Gastrocnemius medialis (tissue), 4 donors: Measurements from ENCODE around the gene SDCCAG8. TPM values are rescaled to one million over a fixed set of nuclear protein-coding genes. Genes with fewer than 3 reads are reported as not detected.

ENCODE experiments used
- ATAC-seq, 2 donors: fragments of 150-250 bp; one replicate each; pipeline ENCODE4 v1.9.1; 2016
- DNase-seq, 2 donors: peaks; one replicate each; pipeline ENCODE4 v3.0.0-alpha.2; 2019
- H3K27ac ChIP-seq, 4 donors: fragments of 200-600 bp; sonication (generic); 1 replicate in 1 of 4; 2 replicates in 3 of 4; pipeline ENCODE4 v1.5.1; 2016 to 2018; ENCODE audit warnings: mild to moderate bottlenecking in 2 of 4, moderate library complexity in 1 of 4
- H3K27me3 ChIP-seq, 3 donors: fragments of 200-600 bp; sonication (generic) in 2 of 3; 1 replicate in 1 of 3; 2 replicates in 2 of 3; pipeline versions ENCODE4 v1.5.1 to v1.6.0; 2016 to 2019; ENCODE audit warnings: mild to moderate bottlenecking in 1 of 3, moderate library complexity in 1 of 3
- H3K36me3 ChIP-seq, 2 donors: fragments of 200-600 bp; sonication (generic) in 1 of 2; one replicate each; pipeline ENCODE4 v1.5.1; 2017 to 2018
- H3K4me1 ChIP-seq, 2 donors: fragments of 200-600 bp; sonication (generic) in 1 of 2; one replicate each; pipeline ENCODE4 v1.5.1; 2016 to 2017; ENCODE audit warnings: mild to moderate bottlenecking in 2 of 2
- H3K4me3 ChIP-seq, 4 donors: fragments of 200-600 bp; sonication (generic) in 3 of 4; 1 replicate in 1 of 4; 2 replicates in 3 of 4; pipeline ENCODE4 v1.5.1; 2016 to 2019; ENCODE audit warnings: mild to moderate bottlenecking in 2 of 4
- H3K9me3 ChIP-seq, 3 donors: fragments of 200-600 bp; sonication (generic) in 2 of 3; 1 replicate in 1 of 3; 2 replicates in 2 of 3; pipeline ENCODE4 v1.5.1; 2016 to 2019
- CTCF ChIP-seq, 5 experiments: fragments of 450-650 bp in 3 of 5; fragments of 200-600 bp in 2 of 5; sonication (generic) in 2 of 5; IDR thresholded peaks in 4 of 5; conservative IDR thresholded peaks in 1 of 5; 1 replicate in 4 of 5; 2 replicates in 1 of 5; pipeline ENCODE4 v1.5.1; 2016 to 2019; ENCODE audit warnings: antibody characterized with exemption in 5 of 5, mild to moderate bottlenecking in 3 of 5, moderate library complexity in 3 of 5
- POLR2A ChIP-seq, 2 donors: fragments of 450-650 bp; IDR thresholded peaks; one replicate each; pipeline ENCODE4 v1.6.1; 2017; ENCODE audit warnings: antibody characterized with exemption in 2 of 2, mild to moderate bottlenecking in 2 of 2, moderate library complexity in 2 of 2
- in situ Hi-C, 4 donors: fragments of 200-750 bp; cut with MboI; loops; one replicate each; pipeline versions ENCODE4 v1.15.0 to v1.8.0; 2017; ENCODE audit warnings: low sequenced_read_pairs in 4 of 4
- intact Hi-C: fragments of 100-400 bp; cut with DNase I; formaldehyde crosslinking; loops from one replicate; pipeline ENCODE4 v1.15.1; 2023; ENCODE audit warnings: low total_unique reads
- total RNA-seq, 4 donors: library from RNA; depleted of rRNA; stranded (reverse); fragments of >200 nt; gene quantifications; one replicate each; pipeline versions ENCODE4 v1.1.0 to v1.2.3, GENCODE V29; 2016

SDCCAG8 gene
- total RNA-seq, 4 donors from 2014 or later = 12.3 to 33.9 (median 26.1) TPM

- no peak for ATAC-seq
- DNase-seq = no peak
- Histone ChIP-seq H3K4me3 (no peak overlapping the region), H3K36me3 (no peaks in the 10 kb centered on the region), H3K27me3 (no peaks in the 10 kb centered on the region), H3K27ac (no peak overlapping the region), H3K9me3 (no peaks in the 10 kb centered on the region), H3K4me1 (peaks cover 0 to 8% of the 10 kb centered on the region in 2 donors)
- no peak for TF ChIP-seq POLR2A (IDR thresholded peaks at IDR 0.05)
- no peak for TF ChIP-seq CTCF (IDR thresholded peaks at IDR 0.05 in 4 of 5, conservative IDR thresholded peaks at IDR 0.05 in 1 of 5)
- intact Hi-C loops = no loop called here
- in situ Hi-C loops = no loop called here
Measured at GRCh38 chr1:243454328-243454997, 198.6 kb downstream of the SDCCAG8 start.

GRCh38 chr1:243455760-243456651 lies 200.2 kb downstream of the SDCCAG8 start:
- peaks cover 0 to 8% of the 10 kb centered on the region in 2 donors for H3K4me1 ChIP-seq
- no peaks in the 10 kb centered on the region for H3K9me3 ChIP-seq
- H3K36me3 ChIP-seq = no peaks in the 10 kb centered on the region
- DNase-seq (no peak), ATAC-seq (no peak)
- intact Hi-C loops = no loop called here
- no peaks in the 10 kb centered on the region for H3K27me3 ChIP-seq
- no peak overlapping the region for H3K4me3 ChIP-seq
- TF ChIP-seq CTCF (IDR thresholded peaks at IDR 0.05 in 4 of 5, conservative IDR thresholded peaks at IDR 0.05 in 1 of 5) (no peak), POLR2A (IDR thresholded peaks at IDR 0.05) (no peak)
- in situ Hi-C loops = no loop called here
- H3K27ac ChIP-seq = no peak overlapping the region

- Histone ChIP-seq H3K4me3 (no peak overlapping the region), H3K4me1 (peaks cover 0 to 8% of the 10 kb centered on the region in 2 donors), H3K27ac (no peak overlapping the region), H3K9me3 (no peaks in the 10 kb centered on the region), H3K36me3 (no peaks in the 10 kb centered on the region), H3K27me3 (no peaks in the 10 kb centered on the region)
- TF ChIP-seq CTCF (IDR thresholded peaks at IDR 0.05 in 4 of 5, conservative IDR thresholded peaks at IDR 0.05 in 1 of 5) = no peak
- no peak for TF ChIP-seq POLR2A (IDR thresholded peaks at IDR 0.05)
- in situ Hi-C loops (no loop called here), intact Hi-C loops (no loop called here)
- no peak for DNase-seq
- ATAC-seq = no peak
Measured at GRCh38 chr1:243457363-243457982, 201.6 kb downstream of the SDCCAG8 start.

GRCh38 chr1:243459059-243459458 lies 203.2 kb downstream of the SDCCAG8 start:
- peaks cover 0 to 8% of the 10 kb centered on the region in 2 donors for H3K4me1 ChIP-seq
- TF ChIP-seq CTCF (IDR thresholded peaks at IDR 0.05 in 4 of 5, conservative IDR thresholded peaks at IDR 0.05 in 1 of 5) = no peak
- no peak for TF ChIP-seq POLR2A (IDR thresholded peaks at IDR 0.05)
- H3K27ac ChIP-seq = no peak overlapping the region
- intact Hi-C loops (no loop called here), in situ Hi-C loops (no loop called here)
- H3K36me3 ChIP-seq = no peaks in the 10 kb centered on the region
- no peaks in the 10 kb centered on the region for H3K27me3 ChIP-seq
- H3K4me3 ChIP-seq = no peak overlapping the region
- H3K9me3 ChIP-seq = no peaks in the 10 kb centered on the region
- no peak for DNase-seq
- ATAC-seq = no peak
